Keratinocyte (primary cell): ENCODE data around the gene ZDHHC18. TPM values are rescaled to one million over a fixed set of nuclear protein-coding genes. Genes with fewer than 3 reads are reported as not detected.

ENCODE experiments used
- DNase-seq: peaks from one replicate; pipeline ENCODE4 v3.0.0-alpha.2; 2011; ENCODE audit warnings: low read depth, missing footprints, low spot score
- FAIRE-seq: peaks from 2 replicates; lab custom pipeline; 2011; peaks lifted over from hg19 to GRCh38; lab: Jason Lieb, UNC
- H2AFZ ChIP-seq: 2 replicates; pipeline ENCODE4 v1.6.0; 2012; ENCODE audit warnings: low read length, control low read depth, inconsistent platforms; ENCODE audit not compliant: control insufficient read depth
- H3K27ac ChIP-seq: 2 replicates; pipeline ENCODE4 v1.5.1; 2011; ENCODE audit warnings: low read length; ENCODE audit not compliant: control insufficient read depth, insufficient read depth
- H3K27me3 ChIP-seq: 3 replicates; pipeline ENCODE4 v1.6.0; 2011; ENCODE audit warnings: low read length; ENCODE audit not compliant: control insufficient read depth, insufficient read depth; ENCODE audit errors: extremely low read depth
- H3K36me3 ChIP-seq, 2 experiments: 2 replicates in 1 of 2; 3 replicates in 1 of 2; pipeline ENCODE4 v1.5.1; 2011; ENCODE audit warnings: low read length in 2 of 2, mild to moderate bottlenecking in 1 of 2; ENCODE audit not compliant: control insufficient read depth in 2 of 2, insufficient read depth in 2 of 2; ENCODE audit errors: extremely low read depth in 1 of 2
- H3K4me1 ChIP-seq: 3 replicates; pipeline ENCODE4 v1.5.1; 2011; ENCODE audit warnings: low read length; ENCODE audit not compliant: control insufficient read depth, insufficient read depth; ENCODE audit errors: extremely low read depth
- H3K4me2 ChIP-seq: 3 replicates; pipeline ENCODE4 v1.6.0; 2011; ENCODE audit warnings: low read depth, low read length; ENCODE audit not compliant: control insufficient read depth, insufficient read depth; ENCODE audit errors: extremely low read depth
- H3K4me3 ChIP-seq, 3 experiments: fragments of 200-600 bp in 1 of 3; sonication (generic) in 1 of 3; 2 replicates in 2 of 3; 3 replicates in 1 of 3; pipeline ENCODE4 v1.5.1; 2011 to 2016; ENCODE audit warnings: low read length in 3 of 3, mild to moderate bottlenecking in 3 of 3, control low read depth in 2 of 3, inconsistent platforms in 1 of 3, low read depth in 1 of 3, mixed read lengths in 1 of 3, mixed run types in 1 of 3, moderate library complexity in 1 of 3; ENCODE audit not compliant: control insufficient read depth in 2 of 3, insufficient read depth in 2 of 3; ENCODE audit errors: extremely low read depth in 1 of 3
- H3K79me2 ChIP-seq: 2 replicates; pipeline ENCODE4 v1.6.0; 2012; ENCODE audit warnings: low read length; ENCODE audit not compliant: control insufficient read depth, insufficient read depth
- H3K9ac ChIP-seq: 3 replicates; pipeline ENCODE4 v1.6.0; 2011; ENCODE audit warnings: low read length; ENCODE audit not compliant: control insufficient read depth, insufficient read depth; ENCODE audit errors: extremely low read depth
- H3K9me1 ChIP-seq: 3 replicates; pipeline ENCODE4 v1.6.0; 2011; ENCODE audit warnings: low read length; ENCODE audit not compliant: control insufficient read depth, insufficient read depth; ENCODE audit errors: extremely low read depth
- H3K9me3 ChIP-seq: 2 replicates; pipeline ENCODE4 v1.5.1; 2012; ENCODE audit warnings: low read depth, low read length; ENCODE audit not compliant: control insufficient read depth
- H4K20me1 ChIP-seq: 3 replicates; pipeline ENCODE4 v1.6.0; 2011; ENCODE audit warnings: low read length; ENCODE audit not compliant: control insufficient read depth, insufficient read depth; ENCODE audit errors: extremely low read depth
- CTCF ChIP-seq, 3 experiments: IDR thresholded peaks in 1 of 3; conservative IDR thresholded peaks in 1 of 3; optimal IDR thresholded peaks in 1 of 3; 2 replicates in 2 of 3; 3 replicates in 1 of 3; pipeline versions ENCODE3 to v1.5.1; 2011; ENCODE audit warnings: low read length in 3 of 3, mild to moderate bottlenecking in 3 of 3, moderate library complexity in 2 of 3, control low read depth in 1 of 3, inconsistent platforms in 1 of 3; ENCODE audit not compliant: insufficient read depth in 2 of 3; ENCODE audit errors: extremely low read depth in 1 of 3
- EZH2 ChIP-seq: IDR thresholded peaks from one replicate; pipeline ENCODE4 v1.6.1; 2012; ENCODE audit warnings: inconsistent platforms, mild to moderate bottlenecking, low read length, moderate library complexity
- dilution Hi-C: fragments of 300-500 bp; cut with MboI; formaldehyde crosslinking; loops from one replicate; pipeline ENCODE4 v1.7.0; 2020; ENCODE audit warnings: low sequenced_read_pairs; ENCODE audit not compliant: extremely low pct_ligation_motif_present
- polyA plus RNA-seq, 5 experiments: library from polyadenylated mRNA; depleted of rRNA in 3 of 5; stranded (reverse) in 3 of 5; stranded (forward) in 1 of 5; unstranded in 1 of 5; fragments of >200 nt; gene quantifications; 1 replicate in 1 of 5; 2 replicates in 3 of 5; 3 replicates in 1 of 5; pipeline versions ENCODE4 v1.2.1 to v1.2.3, GENCODE V29; 2011 to 2012; ENCODE audit warnings: missing spikeins in 2 of 5, low read depth in 1 of 5, low replicate concordance in 1 of 5

Gene ZDHHC18
- polyA plus RNA-seq, 1 donor (not counting 4 experiments of a cell fraction or from before 2014, with no cell fraction given) = 18.1 TPM

- Histone ChIP-seq H3K4me1 (peaks cover 11% of the 10 kb centered on the region), H3K9me3 (no peaks in the 10 kb centered on the region), H3K9ac (no peak overlapping the region), H4K20me1 (no peaks in the 10 kb centered on the region), H3K27me3 (no peaks in the 10 kb centered on the region), H2AFZ (no peak overlapping the region), H3K27ac (no peak overlapping the region), H3K36me3 (peaks cover 25 to 44% of the 10 kb centered on the region in 2 experiments), H3K4me2 (no peak overlapping the region), H3K4me3 (no peak overlapping the region), H3K79me2 (peaks cover 43% of the 10 kb centered on the region), H3K9me1 (peaks cover 4% of the 10 kb centered on the region)
- dilution Hi-C loops = no loop called here
- DNase-seq (no peak), FAIRE-seq (no peak)
- TF ChIP-seq EZH2 (no peak), CTCF (optimal IDR thresholded peaks at IDR 0.05 in 1 of 3, IDR thresholded peaks at IDR 0.05 in 1 of 3, conservative IDR thresholded peaks at IDR 0.05 in 1 of 3; ENCODE audit: extremely low read depth in 1 of 3, insufficient read depth in 2 of 3, low read length in 3 of 3) (no peak)
Measured at GRCh38 chr1:26831546-26832248, 5.2 kb downstream of the ZDHHC18 start.

GRCh38 chr1:26832249-26832960, 5.9 kb downstream of the ZDHHC18 start:
- H4K20me1 ChIP-seq = no peaks in the 10 kb centered on the region
- FAIRE-seq (no peak), DNase-seq (no peak)
- dilution Hi-C loops = no loop called here
- no peak for TF ChIP-seq CTCF (optimal IDR thresholded peaks at IDR 0.05 in 1 of 3, IDR thresholded peaks at IDR 0.05 in 1 of 3, conservative IDR thresholded peaks at IDR 0.05 in 1 of 3; ENCODE audit: extremely low read depth in 1 of 3, insufficient read depth in 2 of 3, low read length in 3 of 3)
- no peak for TF ChIP-seq EZH2
- peaks cover 11% of the 10 kb centered on the region for H3K4me1 ChIP-seq
- H3K9me3 ChIP-seq = no peaks in the 10 kb centered on the region
- H3K79me2 ChIP-seq = peaks cover 37% of the 10 kb centered on the region
- no peaks in the 10 kb centered on the region for H3K27me3 ChIP-seq
- no peak overlapping the region for H3K27ac ChIP-seq
- peaks cover 25 to 44% of the 10 kb centered on the region in 2 experiments for H3K36me3 ChIP-seq
- peaks cover 4% of the 10 kb centered on the region for H3K9me1 ChIP-seq
- no peak overlapping the region for H3K9ac ChIP-seq
- H3K4me3 ChIP-seq = no peak overlapping the region
- no peak overlapping the region for H3K4me2 ChIP-seq
- H2AFZ ChIP-seq = no peak overlapping the region
